Measurements from ENCODE around the gene FXR2. TPM values are rescaled to one million over a fixed set of nuclear protein-coding genes. Genes with fewer than 3 reads are reported as not detected.

FXR2 gene
- polyA plus RNA-seq, 1 donor from 2014 or later = 118 TPM

- Histone ChIP-seq H3K36me3 (ENCODE audit: insufficient read depth, low read length) (no peaks in the 10 kb centered on the region), H3K27ac (ENCODE audit: low read length) (no peak overlapping the region), H4K20me1 (ENCODE audit: insufficient read depth) (no peaks in the 10 kb centered on the region), H3K4me3 (ENCODE audit: low read length) (no peak overlapping the region), H2AFZ (ENCODE audit: low read depth, low read length) (no peak overlapping the region), H3F3A (ENCODE audit: insufficient read depth, low read length, poor library complexity, severe bottlenecking) (no peaks in the 10 kb centered on the region), H3K9ac (ENCODE audit: low read length) (no peak overlapping the region), H3K9me2 (ENCODE audit: insufficient read depth, low read length) (no peaks in the 10 kb centered on the region), H3K4me2 (ENCODE audit: low read length) (no peak overlapping the region), H3K79me2 (replicated peaks; ENCODE audit: insufficient read depth, low read length) (peaks cover 11% of the 10 kb centered on the region), H3K27me3 (ENCODE audit: insufficient read depth, low read depth, low read length) (no peaks in the 10 kb centered on the region), H3K9me3 (ENCODE audit: low read length) (no peaks in the 10 kb centered on the region)
- no peak for TF ChIP-seq CTCF (IDR thresholded peaks at IDR 0.05; ENCODE audit: poor library complexity, severe bottlenecking)
- no peak for TF ChIP-seq MXI1 (conservative IDR thresholded peaks at IDR 0.05; ENCODE audit: poor library complexity, severe bottlenecking)
- no peak for TF ChIP-seq SMC3 (conservative IDR thresholded peaks at IDR 0.05; ENCODE audit: poor library complexity)
- TF ChIP-seq POLR2AphosphoS5 (IDR thresholded peaks at IDR 0.05) = no peak
- no peak for TF ChIP-seq EZH2 (IDR thresholded peaks at IDR 0.05; ENCODE audit: borderline replicate concordance, insufficient read depth, low read length, poor library complexity, severe bottlenecking)
- TF ChIP-seq RAD21 (conservative IDR thresholded peaks at IDR 0.05) = no peak
- TF ChIP-seq REST (IDR thresholded peaks at IDR 0.05; ENCODE audit: borderline replicate concordance) = no peak
- TF ChIP-seq EP300 (conservative IDR thresholded peaks at IDR 0.05; ENCODE audit: poor library complexity, severe bottlenecking) = no peak
Measured at GRCh38 chr17:7623661-7624060, 9.0 kb upstream of the FXR2 start.

- Histone ChIP-seq H3F3A (ENCODE audit: insufficient read depth, low read length, poor library complexity, severe bottlenecking) (no peaks in the 10 kb centered on the region), H3K9me2 (ENCODE audit: insufficient read depth, low read length) (no peaks in the 10 kb centered on the region), H3K36me3 (ENCODE audit: insufficient read depth, low read length) (no peaks in the 10 kb centered on the region), H3K4me2 (ENCODE audit: low read length) (no peak overlapping the region), H3K27me3 (ENCODE audit: insufficient read depth, low read depth, low read length) (no peaks in the 10 kb centered on the region), H3K9me3 (ENCODE audit: low read length) (no peaks in the 10 kb centered on the region), H2AFZ (ENCODE audit: low read depth, low read length) (no peak overlapping the region), H3K27ac (ENCODE audit: low read length) (no peak overlapping the region), H3K79me2 (replicated peaks; ENCODE audit: insufficient read depth, low read length) (no peaks in the 10 kb centered on the region), H4K20me1 (ENCODE audit: insufficient read depth) (no peaks in the 10 kb centered on the region), H3K9ac (ENCODE audit: low read length) (no peak overlapping the region), H3K4me3 (ENCODE audit: low read length) (no peak overlapping the region)
- TF ChIP-seq REST (IDR thresholded peaks at IDR 0.05; ENCODE audit: borderline replicate concordance) (no peak), EZH2 (IDR thresholded peaks at IDR 0.05; ENCODE audit: borderline replicate concordance, insufficient read depth, low read length, poor library complexity, severe bottlenecking) (no peak), RAD21 (conservative IDR thresholded peaks at IDR 0.05) (no peak), MXI1 (conservative IDR thresholded peaks at IDR 0.05; ENCODE audit: poor library complexity, severe bottlenecking) (no peak), CTCF (IDR thresholded peaks at IDR 0.05; ENCODE audit: poor library complexity, severe bottlenecking) (no peak), TAF1 (IDR thresholded peaks at IDR 0.05; ENCODE audit: low read depth) (no peak), EP300 (conservative IDR thresholded peaks at IDR 0.05; ENCODE audit: poor library complexity, severe bottlenecking) (no peak), SMC3 (conservative IDR thresholded peaks at IDR 0.05; ENCODE audit: poor library complexity) (no peak), POLR2AphosphoS5 (IDR thresholded peaks at IDR 0.05) (no peak)
Measured at GRCh38 chr17:7620835-7621234, 6.1 kb upstream of the FXR2 start.

Data from neural cell (in vitro differentiated cells).